AG08396 (cell line): ENCODE data around the gene STUM.

Experiments
- DNase-seq: peaks from one replicate; pipeline ENCODE4 v3.0.0; 2012; ENCODE audit warnings: low spot score, mixed read lengths

Gene STUM

GRCh38 chr1:226534098-226534497, 14.5 kb upstream of the STUM start:
- DNase-seq, result no peak

- no peak for DNase-seq
These were observed 13.9 kb upstream of the STUM start for GRCh38 chr1:226534645-226535044.

GRCh38 chr1:226535666-226536065, 12.9 kb upstream of the STUM start:
- no peak for DNase-seq

GRCh38 chr1:226541231-226541630, 7.3 kb upstream of the STUM start:
- no peak for DNase-seq

- no peak for DNase-seq
These were observed 6.6 kb upstream of the STUM start for GRCh38 chr1:226541631-226542622.

GRCh38 chr1:226542623-226543103, 5.9 kb upstream of the STUM start:
- no peak for DNase-seq

GRCh38 chr1:226545836-226546596, 2.5 kb upstream of the STUM start:
- DNase-seq, result no peak

GRCh38 chr1:226546926-226547325, 1.6 kb upstream of the STUM start:
- DNase-seq, result no peak

- peak; percentile 92 for DNase-seq
These were observed 791 bp upstream of the STUM start for GRCh38 chr1:226547754-226548191.

GRCh38 chr1:226549094-226549936, 751 bp downstream of the STUM start:
- peak; percentile 22 for DNase-seq

- DNase-seq, result peak; percentile 42
These were observed 1.5 kb downstream of the STUM start for GRCh38 chr1:226549937-226550671.

- no peak for DNase-seq
These were observed 2.1 kb downstream of the STUM start for GRCh38 chr1:226550672-226551041.

- no peak for DNase-seq
These were observed 2.7 kb downstream of the STUM start for GRCh38 chr1:226551299-226551698.

- DNase-seq, result no peak
These were observed 3.5 kb downstream of the STUM start for GRCh38 chr1:226552061-226552460.

- DNase-seq, result no peak
These were observed 4.8 kb downstream of the STUM start for GRCh38 chr1:226553266-226553923.

GRCh38 chr1:226553924-226554282, 5.3 kb downstream of the STUM start:
- no peak for DNase-seq

GRCh38 chr1:226555092-226555491, 6.5 kb downstream of the STUM start:
- DNase-seq, result no peak

- no peak for DNase-seq
These were observed 8.9 kb downstream of the STUM start for GRCh38 chr1:226557424-226557823.

- no peak for DNase-seq
These were observed 9.6 kb downstream of the STUM start for GRCh38 chr1:226558036-226558650.

GRCh38 chr1:226560243-226560642, 11.7 kb downstream of the STUM start:
- no peak for DNase-seq
